Ovary (tissue), 9 donors: ENCODE data around the gene RASAL2. TPM values are rescaled to one million over a fixed set of nuclear protein-coding genes. Genes with fewer than 3 reads are reported as not detected.

Experiments
- DNase-seq, 5 donors: peaks; one replicate each; pipeline ENCODE4 v3.0.0-alpha.2; 2019 to 2020
- H3K27ac ChIP-seq, 2 donors: fragments of 200-600 bp; one replicate each; pipeline versions ENCODE4 v1.5.1 to v1.8.0; 2019 to 2022
- H3K27me3 ChIP-seq: fragments of 200-600 bp; one replicate; pipeline ENCODE4 v1.8.0; 2022
- H3K36me3 ChIP-seq: fragments of 200-600 bp; sonication (generic); one replicate; pipeline ENCODE4 v1.5.1; 2019
- H3K4me1 ChIP-seq: one replicate; pipeline ENCODE4 v1.8.1; 2013; ENCODE audit warnings: mild to moderate bottlenecking, moderate library complexity; ENCODE audit not compliant: insufficient read depth
- H3K4me3 ChIP-seq: fragments of 200-600 bp; sonication (generic); one replicate; pipeline ENCODE4 v1.5.1; 2017
- H3K9me3 ChIP-seq, 2 donors: fragments of 200-600 bp in 1 of 2; sonication (generic) in 1 of 2; one replicate each; pipeline versions ENCODE4 v1.5.1 to v1.8.1; 2013 to 2019; ENCODE audit warnings: mild to moderate bottlenecking in 1 of 2, moderate library complexity in 1 of 2
- EP300 ChIP-seq: sonication (generic); formaldehyde crosslinking; IDR thresholded peaks from one replicate; pipeline ENCODE4 v1.6.1; 2017; ENCODE audit warnings: antibody characterized with exemption
- POLR2A ChIP-seq: fragments of 450-650 bp; IDR thresholded peaks from one replicate; pipeline ENCODE4 v1.6.1; 2017; ENCODE audit warnings: antibody characterized with exemption, mild to moderate bottlenecking, moderate library complexity
- WGBS, 3 donors: extraction: QIAGEN DNeasy Blood & Tissue Kit in 1 of 3; methylation state at CpG; one replicate each; pipeline versions ENCODE4 v1.1.5 to v1.1.7; 2013 to 2017; 5-methylcytosine and 5-hydroxymethylcytosine counted together
- intact Hi-C, 4 donors: fragments of 100-400 bp; cut with DNase I; formaldehyde crosslinking; loops; one replicate each; pipeline versions ENCODE4 v1.11.0 to v1.15.1; 2022 to 2023
- polyA plus RNA-seq, 2 donors: library from polyadenylated mRNA; stranded (reverse); fragments of 200-250 nt in 1 of 2; fragments of 350-450 nt in 1 of 2; fragmentation: Illumina TruSeq in 1 of 2; extraction: RNeasy Lipid Tissue Mini Kit (QIAGEN cat#74804) in 1 of 2; gene quantifications; one replicate each; pipeline ENCODE4 v1.2.3, GENCODE V29; 2013 to 2014
- total RNA-seq, 7 donors: library from RNA; depleted of rRNA in 2 of 7; stranded (reverse); fragments of >200 nt in 2 of 7; fragmentation: NEBNext Ultra II Directional in 3 of 7; extraction: Animal tissue kit (Norgen Biotek cat#: 25700) in 3 of 7; gene quantifications; one replicate each; pipeline versions ENCODE4 v1.1.0 to v1.2.4, GENCODE V29; 2016 to 2023
- TF ChIP-seq, protein P1 (sequence below), 3 donors: fragments of 450-650 bp in 2 of 3; fragments of 200-600 bp in 1 of 3; IDR thresholded peaks; one replicate each; pipeline versions ENCODE4 v1.5.1 to v1.8.0; 2016 to 2022; ENCODE audit warnings: antibody characterized with exemption in 3 of 3, mild to moderate bottlenecking in 1 of 3
- donor health status: DM: no; HTN: no; CAD: no; lungs with moderate emphysema.
- donor health status: DM: no; HTN: no; CAD: no.
- donor health status: Bipolar disorder and iron deficiency.
- donor health status: DM: yes; HTN: yes; CAD: no.
- donor health status: DM: no; HTN: no; CAD: no.
- donor health status: DM: yes; HTN: yes; CAD: no.

Gene RASAL2
- total and polyA plus RNA-seq, 9 donors = 4.2 to 20.5 (median 11.5) TPM

DNA sequence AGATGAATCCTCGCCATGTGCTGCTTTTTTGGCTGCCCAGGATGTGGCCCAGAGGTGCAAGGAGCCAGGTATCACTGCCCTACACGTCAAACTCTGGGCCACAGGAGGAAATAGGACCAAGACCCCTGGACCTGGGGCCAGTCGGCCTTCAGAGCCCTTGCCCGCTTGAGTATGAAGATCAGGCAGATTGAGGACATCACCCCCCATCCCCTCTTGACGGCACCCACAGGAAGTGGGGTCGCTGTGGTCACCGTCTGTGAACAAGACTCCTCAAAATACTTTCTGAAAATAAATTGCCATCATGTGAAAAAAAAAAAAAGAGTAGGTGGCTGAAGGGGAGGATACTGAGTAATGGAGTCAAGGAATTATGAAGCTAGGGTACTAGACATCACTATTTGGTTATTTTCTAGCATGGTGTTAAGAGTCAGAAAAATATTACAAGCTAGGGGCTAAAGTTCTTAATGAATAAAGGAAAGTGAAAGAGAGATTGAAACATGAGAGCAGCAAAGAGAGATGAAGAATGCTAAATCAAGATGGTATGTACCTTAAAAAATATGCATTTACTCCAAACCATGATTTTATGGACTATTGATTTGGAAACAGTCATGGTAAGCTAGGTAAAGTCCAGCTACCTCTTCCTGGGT is 318.0 kb downstream of the RASAL2 start:
- intact Hi-C loops = no loop called here

DNA sequence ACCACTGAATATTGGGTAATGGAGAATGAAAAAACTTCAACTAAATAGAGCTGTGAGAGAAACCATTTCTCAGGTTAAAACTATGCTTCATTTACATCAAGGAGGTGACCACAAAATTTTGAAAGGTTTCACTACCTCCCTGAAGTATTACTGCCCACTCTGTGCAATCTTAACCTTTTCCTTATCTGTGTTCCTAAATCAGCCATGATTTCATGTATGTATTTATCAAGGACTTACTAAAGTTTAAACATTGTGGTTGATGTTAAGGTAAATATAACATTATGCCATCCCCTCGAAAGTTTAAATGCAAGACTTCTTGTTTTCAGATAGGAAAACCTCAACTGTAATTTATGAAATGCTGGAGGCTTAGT is 318.5 kb downstream of the RASAL2 start:
- TF ChIP-seq, protein P1, sequence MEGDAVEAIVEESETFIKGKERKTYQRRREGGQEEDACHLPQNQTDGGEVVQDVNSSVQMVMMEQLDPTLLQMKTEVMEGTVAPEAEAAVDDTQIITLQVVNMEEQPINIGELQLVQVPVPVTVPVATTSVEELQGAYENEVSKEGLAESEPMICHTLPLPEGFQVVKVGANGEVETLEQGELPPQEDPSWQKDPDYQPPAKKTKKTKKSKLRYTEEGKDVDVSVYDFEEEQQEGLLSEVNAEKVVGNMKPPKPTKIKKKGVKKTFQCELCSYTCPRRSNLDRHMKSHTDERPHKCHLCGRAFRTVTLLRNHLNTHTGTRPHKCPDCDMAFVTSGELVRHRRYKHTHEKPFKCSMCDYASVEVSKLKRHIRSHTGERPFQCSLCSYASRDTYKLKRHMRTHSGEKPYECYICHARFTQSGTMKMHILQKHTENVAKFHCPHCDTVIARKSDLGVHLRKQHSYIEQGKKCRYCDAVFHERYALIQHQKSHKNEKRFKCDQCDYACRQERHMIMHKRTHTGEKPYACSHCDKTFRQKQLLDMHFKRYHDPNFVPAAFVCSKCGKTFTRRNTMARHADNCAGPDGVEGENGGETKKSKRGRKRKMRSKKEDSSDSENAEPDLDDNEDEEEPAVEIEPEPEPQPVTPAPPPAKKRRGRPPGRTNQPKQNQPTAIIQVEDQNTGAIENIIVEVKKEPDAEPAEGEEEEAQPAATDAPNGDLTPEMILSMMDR (IDR thresholded peaks at IDR 0.05) = no peak
- no peak for TF ChIP-seq EP300
- no peak for TF ChIP-seq POLR2A
- no peaks in the 10 kb centered on the region for H3K4me1 ChIP-seq
- H3K36me3 ChIP-seq = no peaks in the 10 kb centered on the region
- 18 to 52% (median 32%) methylated on average over 1 of the region's 1 CpG for WGBS, 3 donors
- intact Hi-C loops = no loop called here
- no peaks in the 10 kb centered on the region for H3K27me3 ChIP-seq
- DNase-seq = no peak
- H3K9me3 ChIP-seq = no peaks in the 10 kb centered on the region
- H3K4me3 ChIP-seq = no peak overlapping the region
- H3K27ac ChIP-seq = no peak overlapping the region

More for the DNA sequence above, 318.0 kb downstream of the RASAL2 start:
- Histone ChIP-seq H3K27me3 (no peaks in the 10 kb centered on the region), H3K27ac (no peak overlapping the region), H3K36me3 (no peaks in the 10 kb centered on the region), H3K9me3 (no peaks in the 10 kb centered on the region), H3K4me1 (no peaks in the 10 kb centered on the region), H3K4me3 (no peak overlapping the region)
- DNase-seq = no peak
- TF ChIP-seq, protein P1 (IDR thresholded peaks at IDR 0.05) = no peak
- TF ChIP-seq POLR2A = no peak
- 87 to 89% (median 88%) methylated on average over 7 of the region's 7 CpGs for WGBS, 3 donors

DNA sequence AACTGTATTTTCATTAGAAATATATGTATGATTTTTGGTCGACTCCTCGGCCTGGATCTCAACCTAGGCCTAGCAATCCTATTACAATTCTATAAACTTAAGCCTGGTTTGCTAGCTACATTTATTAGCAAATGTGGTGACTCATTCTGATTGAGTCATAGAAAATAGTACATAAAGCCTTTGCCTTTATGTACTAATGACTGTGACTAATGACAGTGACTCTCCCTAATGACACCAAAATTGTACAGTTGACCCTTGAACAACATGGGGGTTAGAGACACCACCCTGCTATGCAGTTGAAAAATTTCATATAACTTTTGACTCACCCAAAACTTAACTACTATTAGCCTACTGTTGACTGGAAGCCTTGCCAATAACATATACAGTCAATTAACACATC is 324.0 kb downstream of the RASAL2 start:
- 95 to 97% (median 96%) methylated on average over 2 of the region's 2 CpGs for WGBS, 3 donors
- H3K27me3 ChIP-seq = no peaks in the 10 kb centered on the region
- TF ChIP-seq POLR2A (no peak), EP300 (no peak)
- TF ChIP-seq, protein P1 (IDR thresholded peaks at IDR 0.05) = no peak
- H3K27ac ChIP-seq = no peak overlapping the region
- intact Hi-C loops = no loop called here
- H3K9me3 ChIP-seq = no peaks in the 10 kb centered on the region
- no peaks in the 10 kb centered on the region for H3K4me1 ChIP-seq
- H3K4me3 ChIP-seq = no peak overlapping the region
- H3K36me3 ChIP-seq = no peaks in the 10 kb centered on the region
- DNase-seq = no peak

DNA sequence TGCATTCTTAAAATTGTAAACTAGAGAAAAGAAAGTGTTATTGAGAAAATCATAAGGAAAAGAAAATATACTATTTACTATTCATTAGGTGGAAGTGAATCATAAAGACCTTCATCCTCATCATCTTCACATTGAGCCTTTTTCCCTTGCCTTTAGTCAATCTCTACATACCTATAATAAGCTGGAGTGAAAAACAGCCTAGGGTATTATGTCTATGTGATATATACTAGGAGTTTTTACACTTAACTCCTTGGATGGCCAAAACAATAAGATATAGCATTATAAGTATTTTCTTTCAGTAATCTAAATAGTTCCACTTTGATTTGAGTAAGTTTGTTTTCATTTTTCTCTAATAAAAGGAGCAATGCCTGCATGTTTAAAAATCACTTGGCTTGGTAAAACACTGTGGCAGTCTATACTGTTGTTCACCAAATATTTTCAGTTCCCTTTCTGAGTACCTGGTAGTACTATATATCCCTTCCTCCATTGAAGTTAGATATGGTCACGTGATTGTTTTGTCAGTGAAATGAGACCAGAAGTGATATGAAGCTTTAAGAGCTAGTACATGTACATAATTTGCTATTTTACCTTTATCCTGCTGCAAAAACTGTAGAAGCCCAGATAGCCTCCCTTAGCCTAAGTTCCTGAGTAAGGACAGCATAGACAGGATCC is 324.5 kb downstream of the RASAL2 start:
- no peaks in the 10 kb centered on the region for H3K9me3 ChIP-seq
- no peak overlapping the region for H3K4me3 ChIP-seq
- no peaks in the 10 kb centered on the region for H3K36me3 ChIP-seq
- TF ChIP-seq, protein P1 (IDR thresholded peaks at IDR 0.05) = no peak
- TF ChIP-seq POLR2A = no peak
- no peak for TF ChIP-seq EP300
- no peaks in the 10 kb centered on the region for H3K27me3 ChIP-seq
- 69 to 91% (median 81%) methylated on average over 1 of the region's 1 CpG for WGBS, 3 donors
- no peaks in the 10 kb centered on the region for H3K4me1 ChIP-seq
- no peak for DNase-seq
- intact Hi-C loops = no loop called here
- no peak overlapping the region for H3K27ac ChIP-seq
